ENCODE results near the gene LASP1NB.
A peak's percentile ranks its signal among the peaks of the same experiment; 100 is the strongest.
"Not testable (repeated sequence)": the region's sequence is repeated elsewhere in the genome, so short reads cannot be mapped to it uniquely, and the experiment has no call there.

The LASP1NB gene

DNA sequence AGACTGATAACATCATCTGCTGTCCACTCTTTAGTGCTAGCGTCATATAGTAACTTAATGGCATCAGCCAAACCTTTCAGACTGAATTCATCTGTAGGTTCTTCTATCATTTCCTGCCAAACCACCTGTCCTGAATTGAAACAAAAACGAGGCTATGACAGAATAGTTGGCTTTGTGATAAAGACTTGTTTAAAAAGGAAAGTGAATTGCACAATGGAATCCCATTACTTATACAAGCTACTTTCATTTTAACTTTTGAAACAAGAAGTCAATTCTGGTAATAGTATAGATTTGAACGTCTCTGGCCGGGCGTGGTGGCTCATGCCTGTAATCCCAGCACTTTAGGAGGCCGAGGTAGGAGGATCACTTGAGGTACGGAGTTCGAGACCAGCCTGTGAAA is 18.2 kb downstream of the LASP1NB start:
- CTCF ChIA-PET: no interaction called here
- no peak overlapping the region for H3K4me2 ChIP-seq
- no peaks in the 10 kb centered on the region for H3K36me3 ChIP-seq (ENCODE audit: low read depth)
- intact Hi-C loops (cut with micrococcal nuclease; ENCODE audit: unreplicated experiment): no loop called here
- POLR2A ChIA-PET (ENCODE audit: unreplicated experiment): no interaction called here
- no peaks in the 10 kb centered on the region for H3K27me3 ChIP-seq (ENCODE audit: insufficient read depth, low read depth)
- H3K79me2 ChIP-seq (ENCODE audit: low read depth): no peaks in the 10 kb centered on the region
- no peaks in the 10 kb centered on the region for H3K9me2 ChIP-seq (ENCODE audit: insufficient read depth)
- TF ChIP-seq CTCF (conservative IDR thresholded peaks at IDR 0.05) (no peak), EZH2 (IDR thresholded peaks at IDR 0.05; ENCODE audit: low read depth) (no peak)
- H2AFZ ChIP-seq: 0 out of 2 replicates have a peak overlapping the region, but pooled peaks have one; percentile 42
- no TSS peak for BruUV-seq (replicated peaks)
- DNase-seq: no peak
- no peaks in the 10 kb centered on the region for H3K4me1 ChIP-seq (replicated peaks; ENCODE audit: insufficient read depth)
- no peaks in the 10 kb centered on the region for H3K9me3 ChIP-seq (ENCODE audit: insufficient read depth, low read depth)
- H3K27ac ChIP-seq: no peak overlapping the region
- peaks cover 11% of the 10 kb centered on the region; the same call in 1 of the 2 replicates for H3F3A ChIP-seq (ENCODE audit: insufficient read depth, low read depth)
- H3K4me3 ChIP-seq: no peak overlapping the region
- no peaks in the 10 kb centered on the region for H4K20me1 ChIP-seq (ENCODE audit: insufficient read depth)

DNA sequence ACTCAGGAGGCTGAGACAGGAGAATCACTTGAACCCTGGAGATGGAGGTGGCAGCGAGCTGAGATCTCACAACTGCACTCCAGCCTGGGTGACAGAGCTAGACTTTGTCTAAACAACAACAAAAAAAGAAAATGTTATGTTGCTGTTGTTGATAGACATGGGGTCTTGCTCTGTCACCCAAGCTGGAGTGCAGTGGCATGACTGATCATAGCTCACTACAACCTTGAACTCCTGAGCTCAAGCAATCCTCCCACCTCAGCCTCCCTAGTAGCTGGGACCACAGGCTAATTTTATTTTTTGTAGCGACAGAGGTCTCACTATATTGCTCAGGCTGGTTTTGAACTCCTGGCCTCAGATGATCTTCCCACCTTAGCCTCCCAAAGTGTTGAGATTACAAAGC is 21.8 kb downstream of the LASP1NB start:
- no peak for TF ChIP-seq CTCF (conservative IDR thresholded peaks at IDR 0.05)
- TF ChIP-seq EZH2 (IDR thresholded peaks at IDR 0.05; ENCODE audit: low read depth): no peak
- intact Hi-C loops (cut with micrococcal nuclease; ENCODE audit: unreplicated experiment): no loop called here
- peaks cover 9% of the 10 kb centered on the region; the same call in 1 of the 2 replicates for H3F3A ChIP-seq (ENCODE audit: insufficient read depth, low read depth)
- H3K79me2 ChIP-seq (ENCODE audit: low read depth): no peaks in the 10 kb centered on the region
- CTCF ChIA-PET: no interaction called here
- H3K4me2 ChIP-seq: no peak overlapping the region
- H3K27ac ChIP-seq: no peak overlapping the region
- H3K9me2 ChIP-seq (ENCODE audit: insufficient read depth): no peaks in the 10 kb centered on the region
- H3K4me3 ChIP-seq: no peak overlapping the region
- DNase-seq: no peak
- no peaks in the 10 kb centered on the region for H3K4me1 ChIP-seq (replicated peaks; ENCODE audit: insufficient read depth)
- no peak overlapping the region for H2AFZ ChIP-seq
- no peaks in the 10 kb centered on the region for H3K36me3 ChIP-seq (ENCODE audit: low read depth)
- POLR2A ChIA-PET (ENCODE audit: unreplicated experiment): no interaction called here
- no peaks in the 10 kb centered on the region for H3K9me3 ChIP-seq (ENCODE audit: insufficient read depth, low read depth)
- H4K20me1 ChIP-seq (ENCODE audit: insufficient read depth): no peaks in the 10 kb centered on the region
- H3K27me3 ChIP-seq (ENCODE audit: insufficient read depth, low read depth): no peaks in the 10 kb centered on the region
- no TSS peak for BruUV-seq (replicated peaks)

GRCh38 chr17:38953800-38954199 is 28.4 kb downstream of the LASP1NB start:
- H3K9me3 ChIP-seq (ENCODE audit: insufficient read depth, low read depth); H3K36me3 ChIP-seq (ENCODE audit: low read depth); intact Hi-C loops (cut with micrococcal nuclease; ENCODE audit: unreplicated experiment); H3K4me3 ChIP-seq; POLR2A ChIA-PET (ENCODE audit: unreplicated experiment); H3K79me2 ChIP-seq (ENCODE audit: low read depth); H3K9me2 ChIP-seq (ENCODE audit: insufficient read depth); H4K20me1 ChIP-seq (ENCODE audit: insufficient read depth); H3K27me3 ChIP-seq (ENCODE audit: insufficient read depth, low read depth); H3K27ac ChIP-seq; H3K4me2 ChIP-seq; DNase-seq; BruUV-seq (replicated peaks); CTCF ChIA-PET; H2AFZ ChIP-seq; H3F3A ChIP-seq (ENCODE audit: insufficient read depth, low read depth): not testable (repeated sequence)
- peaks cover 11% of the 10 kb centered on the region for H3K4me1 ChIP-seq (replicated peaks; ENCODE audit: insufficient read depth)

DNA sequence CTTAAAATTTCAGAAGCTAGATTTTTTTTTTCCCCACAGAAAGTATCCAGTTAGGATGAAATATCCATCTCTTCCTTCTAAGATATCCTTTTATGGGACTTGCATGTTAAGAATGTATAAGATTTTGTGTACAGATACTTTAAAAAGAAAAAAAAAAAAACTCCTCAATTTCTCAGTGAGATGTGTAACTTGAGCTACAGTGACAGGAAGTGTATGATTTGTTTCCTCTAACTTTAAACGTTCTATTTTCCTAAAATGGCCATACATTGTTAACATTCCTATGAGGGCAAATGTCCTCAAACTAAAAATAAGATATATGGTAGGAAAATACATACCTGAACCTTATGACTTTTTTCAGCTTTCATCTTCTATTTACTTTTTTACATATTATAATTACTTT is 32.9 kb downstream of the LASP1NB start:
- peak in 1 of 2 experiments; percentile 52 for DNase-seq
- H3K27ac ChIP-seq: no peak overlapping the region; the same call in 1 of the 2 replicates
- H3K9me2 ChIP-seq (ENCODE audit: insufficient read depth): no peaks in the 10 kb centered on the region
- no peaks in the 10 kb centered on the region for H3K9me3 ChIP-seq (ENCODE audit: insufficient read depth, low read depth)
- H3K4me2 ChIP-seq: no peak overlapping the region
- H3K27me3 ChIP-seq (ENCODE audit: insufficient read depth, low read depth): no peaks in the 10 kb centered on the region
- no TSS peak for BruUV-seq (replicated peaks)
- 0 out of 2 replicates have a peak, but pooled peaks cover 5% of the 10 kb centered on the region for H3F3A ChIP-seq (ENCODE audit: insufficient read depth, low read depth)
- no peak overlapping the region for H3K4me3 ChIP-seq
- TF ChIP-seq EZH2 (IDR thresholded peaks at IDR 0.05; ENCODE audit: low read depth) (no peak), CTCF (conservative IDR thresholded peaks at IDR 0.05) (no peak)
- CTCF ChIA-PET: interaction anchor here (0.5 to 1.1 kb wide), 4 partner anchors 36 to 527 kb away, joined by 3 to 10 read pairs (median 3); no protein-coding TSS in a partner anchor
- peaks cover 13% of the 10 kb centered on the region for H3K4me1 ChIP-seq (replicated peaks; ENCODE audit: insufficient read depth)
- no peak overlapping the region for H2AFZ ChIP-seq
- intact Hi-C loops (cut with micrococcal nuclease; ENCODE audit: unreplicated experiment): loop anchor here (5.0 kb wide), 1 partner anchor 36 kb away; no protein-coding TSS in a partner anchor
- POLR2A ChIA-PET (ENCODE audit: unreplicated experiment): interaction anchor here (0.6 to 0.9 kb wide), 3 partner anchors 25 to 619 kb away, joined by 5 to 8 read pairs (median 7); no protein-coding TSS in a partner anchor
- no peaks in the 10 kb centered on the region for H3K79me2 ChIP-seq (ENCODE audit: low read depth)
- H3K36me3 ChIP-seq (ENCODE audit: low read depth): no peaks in the 10 kb centered on the region
- no peaks in the 10 kb centered on the region for H4K20me1 ChIP-seq (ENCODE audit: insufficient read depth)

All from PC-9 (cell line).